Breast epithelium (tissue), 3 donors: Measurements from ENCODE around the gene LIPH.

Experiments
- CTCF ChIP-seq, 3 donors: fragments of 450-650 bp; IDR thresholded peaks; one replicate each; pipeline ENCODE4 v1.5.1; 2016 to 2017; ENCODE audit warnings: antibody characterized with exemption in 3 of 3, mild to moderate bottlenecking in 3 of 3, moderate library complexity in 3 of 3
- POLR2A ChIP-seq: fragments of 450-650 bp; IDR thresholded peaks from one replicate; pipeline ENCODE4 v1.6.1; 2016; ENCODE audit warnings: antibody characterized with exemption, mild to moderate bottlenecking, moderate library complexity
- POLR2AphosphoS5 ChIP-seq, 3 donors: sonication (generic); formaldehyde crosslinking; IDR thresholded peaks; one replicate each; pipeline ENCODE4 v1.6.1; 2017; ENCODE audit warnings: antibody characterized with exemption in 3 of 3

GRCh38 chr3:185584686-185585085 is 32.3 kb upstream of the LIPH start:
- TF ChIP-seq CTCF (IDR thresholded peaks at IDR 0.05): no peak
- no peak for TF ChIP-seq POLR2A
- no peak for TF ChIP-seq POLR2AphosphoS5 (IDR thresholded peaks at IDR 0.05)
